Astrocyte of the spinal cord (primary cell): ENCODE results near the gene SH3BGR.

Experiments
- DNase-seq: peaks from one replicate; pipeline ENCODE4 v3.0.0; 2011; ENCODE audit warnings: low read depth, low spot score
- H3K4me3 ChIP-seq: 2 replicates; pipeline ENCODE4 v1.5.1; 2011; ENCODE audit warnings: low read depth, mild to moderate bottlenecking, low read length, moderate library complexity
- in situ Hi-C: cut with HindIII; loops from 2 replicates; pipeline ENCODE4 v1.10.0; 2017; ENCODE audit warnings: low sequenced_read_pairs
- TF ChIP-seq, protein P1 (sequence below): IDR thresholded peaks from 2 replicates; pipeline ENCODE4 v1.5.1; 2012; ENCODE audit warnings: low read depth, mild to moderate bottlenecking, low read length, inconsistent platforms

SH3BGR gene

DNA sequence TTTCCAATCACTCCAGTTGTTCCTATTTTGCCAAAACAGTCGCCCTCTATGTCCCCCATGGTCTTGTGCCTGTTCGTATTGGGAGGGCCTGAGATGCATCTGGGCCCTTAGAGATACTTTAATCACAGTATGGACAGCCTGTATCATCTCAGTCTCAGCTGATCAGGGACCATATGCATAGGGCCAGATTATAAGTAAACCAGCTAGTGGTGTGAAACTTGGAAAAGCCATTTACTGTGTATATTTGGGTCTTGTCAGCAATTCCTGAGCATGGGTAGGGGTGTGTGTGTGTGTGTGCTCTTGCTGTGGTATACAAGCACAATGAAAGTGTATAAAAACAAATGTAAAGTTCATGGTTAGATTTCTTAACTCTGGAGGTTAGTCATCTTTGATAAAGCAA, 22.8 kb downstream of the SH3BGR start:
- H3K4me3 ChIP-seq, result no peak overlapping the region
- in situ Hi-C loops, result no loop called here
- TF ChIP-seq, protein P1, sequence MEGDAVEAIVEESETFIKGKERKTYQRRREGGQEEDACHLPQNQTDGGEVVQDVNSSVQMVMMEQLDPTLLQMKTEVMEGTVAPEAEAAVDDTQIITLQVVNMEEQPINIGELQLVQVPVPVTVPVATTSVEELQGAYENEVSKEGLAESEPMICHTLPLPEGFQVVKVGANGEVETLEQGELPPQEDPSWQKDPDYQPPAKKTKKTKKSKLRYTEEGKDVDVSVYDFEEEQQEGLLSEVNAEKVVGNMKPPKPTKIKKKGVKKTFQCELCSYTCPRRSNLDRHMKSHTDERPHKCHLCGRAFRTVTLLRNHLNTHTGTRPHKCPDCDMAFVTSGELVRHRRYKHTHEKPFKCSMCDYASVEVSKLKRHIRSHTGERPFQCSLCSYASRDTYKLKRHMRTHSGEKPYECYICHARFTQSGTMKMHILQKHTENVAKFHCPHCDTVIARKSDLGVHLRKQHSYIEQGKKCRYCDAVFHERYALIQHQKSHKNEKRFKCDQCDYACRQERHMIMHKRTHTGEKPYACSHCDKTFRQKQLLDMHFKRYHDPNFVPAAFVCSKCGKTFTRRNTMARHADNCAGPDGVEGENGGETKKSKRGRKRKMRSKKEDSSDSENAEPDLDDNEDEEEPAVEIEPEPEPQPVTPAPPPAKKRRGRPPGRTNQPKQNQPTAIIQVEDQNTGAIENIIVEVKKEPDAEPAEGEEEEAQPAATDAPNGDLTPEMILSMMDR, result no peak
- DNase-seq, result no peak

DNA sequence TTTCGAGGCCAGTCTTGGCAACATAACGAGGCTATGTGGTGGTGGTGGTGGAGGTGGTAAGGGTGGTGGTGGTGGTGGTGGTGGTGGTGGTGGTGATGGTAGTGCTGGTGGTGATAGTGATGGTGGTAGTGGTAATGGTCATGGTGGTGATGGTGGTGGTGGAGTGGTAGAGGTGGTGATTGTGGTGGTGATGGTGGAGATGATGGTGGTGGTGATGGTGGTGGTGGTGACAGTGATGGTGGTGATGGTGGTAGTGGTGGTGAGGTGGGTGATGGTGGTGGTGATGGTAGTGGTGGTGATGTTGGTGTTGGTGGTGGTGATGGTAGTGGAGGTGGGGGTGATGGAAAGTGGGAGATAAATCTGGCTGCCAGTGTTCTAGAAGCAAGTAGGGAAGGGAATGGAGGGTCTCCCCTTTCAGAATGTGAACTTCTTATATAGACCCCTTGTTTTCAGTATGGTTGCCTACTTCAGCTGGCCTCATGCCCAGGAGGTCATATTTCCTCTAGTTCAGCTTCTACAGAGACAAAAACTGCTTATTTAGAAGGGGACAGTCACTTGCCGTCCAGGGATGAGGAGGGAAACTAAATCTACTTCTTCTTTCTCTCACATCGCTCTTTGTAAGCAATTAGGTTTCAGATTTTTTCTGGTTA, 27.5 kb downstream of the SH3BGR start:
- no peak overlapping the region for H3K4me3 ChIP-seq
- TF ChIP-seq, protein P1, result no peak
- no peak for DNase-seq
- in situ Hi-C loops, result no loop called here

DNA sequence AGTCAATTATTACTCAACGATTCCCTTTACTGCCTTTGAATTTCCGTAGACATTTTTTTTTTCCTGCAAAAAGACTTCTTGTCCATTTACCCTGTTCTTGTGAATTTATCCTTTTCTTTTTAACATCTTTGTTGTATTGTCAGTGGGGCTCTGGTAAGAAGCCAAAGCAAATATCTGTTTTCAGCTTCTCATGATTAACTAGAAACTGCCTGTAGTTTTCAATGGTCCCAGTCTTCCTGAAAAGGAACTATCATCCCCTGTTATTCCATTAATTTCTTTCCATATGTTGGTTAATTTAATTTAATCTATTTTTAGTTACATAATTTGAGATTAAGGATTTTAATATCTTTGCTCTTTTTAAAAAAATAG, 28.0 kb downstream of the SH3BGR start:
- TF ChIP-seq, protein P1, result no peak
- peak; percentile 1 for DNase-seq
- no peak overlapping the region for H3K4me3 ChIP-seq
- in situ Hi-C loops, result no loop called here

DNA sequence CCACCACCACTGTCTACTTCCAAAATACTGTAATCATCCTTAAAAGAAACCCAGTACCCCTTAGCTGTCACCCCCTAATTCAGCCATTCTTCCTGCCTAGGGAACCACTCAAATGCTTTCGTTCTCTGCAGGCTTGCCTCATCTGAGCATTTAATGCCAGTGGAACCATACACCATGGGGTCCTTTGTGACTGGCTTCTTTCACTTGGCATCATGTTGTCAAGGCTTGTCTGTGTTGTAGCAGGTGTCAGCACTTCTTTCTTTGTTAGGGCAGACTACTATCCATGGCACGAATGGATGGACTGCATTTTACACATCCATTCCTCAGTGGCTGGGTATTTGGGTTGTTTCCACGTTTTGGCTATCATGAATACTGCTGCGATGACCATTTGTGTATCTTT, 28.5 kb downstream of the SH3BGR start:
- no peak for DNase-seq
- no peak overlapping the region for H3K4me3 ChIP-seq
- in situ Hi-C loops, result no loop called here
- TF ChIP-seq, protein P1, result no peak

DNA sequence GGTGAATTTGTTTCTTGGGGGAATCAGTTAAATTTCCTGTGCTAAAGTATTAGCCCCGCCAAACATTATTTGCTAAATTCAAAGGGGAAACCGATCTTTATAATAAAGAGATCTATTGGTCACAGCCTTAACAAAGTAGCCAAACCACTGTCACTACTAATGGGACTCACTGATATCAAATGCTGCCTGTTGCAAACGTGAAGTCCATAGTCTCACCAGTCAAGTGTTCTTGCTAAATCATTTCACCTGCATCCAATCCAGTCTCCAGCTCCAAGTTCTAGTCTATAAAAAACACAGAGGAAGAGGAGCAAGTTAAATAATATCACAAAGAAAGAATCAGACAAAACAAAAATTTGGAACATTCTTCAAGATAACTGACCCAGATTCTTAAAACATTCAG, 30.1 kb downstream of the SH3BGR start:
- H3K4me3 ChIP-seq, result no peak overlapping the region
- in situ Hi-C loops, result no loop called here
- TF ChIP-seq, protein P1, result no peak
- no peak for DNase-seq

DNA sequence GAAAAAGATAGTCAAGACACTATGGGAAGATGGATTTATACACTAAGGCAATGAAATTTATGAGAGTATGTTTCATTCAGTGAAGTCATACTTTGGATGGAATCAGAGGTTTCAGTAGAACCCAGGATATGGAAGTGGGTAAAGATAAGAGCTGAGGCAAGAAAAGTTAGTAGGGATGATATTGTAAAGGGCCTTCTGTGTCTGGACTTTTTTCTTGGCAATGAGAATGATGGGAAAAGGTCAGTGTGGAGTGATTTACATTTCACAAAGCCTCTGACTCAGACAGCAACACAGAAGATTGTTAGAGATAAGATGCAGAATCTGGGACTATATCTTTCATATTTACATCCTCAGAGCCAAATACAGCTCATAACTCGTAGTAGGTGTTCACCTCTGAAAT, 32.1 kb downstream of the SH3BGR start:
- TF ChIP-seq, protein P1, result no peak
- in situ Hi-C loops, result no loop called here
- peak; percentile 3 for DNase-seq
- H3K4me3 ChIP-seq, result no peak overlapping the region

DNA sequence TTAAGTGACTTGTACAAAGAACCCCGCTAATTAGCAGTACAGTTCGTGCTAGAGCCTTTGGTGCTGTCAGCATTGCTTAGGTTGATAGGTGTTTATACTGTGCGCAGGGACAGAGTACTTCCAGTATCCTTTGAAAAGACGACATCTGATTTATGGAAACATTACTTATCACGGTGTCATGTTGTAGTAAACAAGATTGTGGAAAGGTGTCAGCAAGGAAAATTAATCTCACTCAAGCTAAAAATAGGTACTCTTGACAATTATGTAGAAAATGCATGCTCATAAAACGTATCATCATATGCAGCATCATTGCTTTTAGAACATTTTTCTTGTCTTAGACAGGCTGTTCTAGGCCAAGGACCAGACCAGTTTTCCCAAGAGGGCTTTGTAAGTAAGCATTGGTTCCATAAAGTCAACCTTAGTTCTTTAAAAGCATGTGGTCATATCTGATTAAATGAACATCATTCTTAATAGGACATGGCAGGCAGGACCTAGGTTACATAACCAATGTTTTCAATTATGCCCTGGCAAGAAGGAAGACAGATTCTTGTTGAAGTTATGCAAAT, 33.0 kb downstream of the SH3BGR start:
- in situ Hi-C loops, result no loop called here
- DNase-seq, result no peak
- TF ChIP-seq, protein P1, result no peak
- no peak overlapping the region for H3K4me3 ChIP-seq
